GM12878 (cell line): ENCODE measurements around the gene NINJ1. TPM values are rescaled to one million over a fixed set of nuclear protein-coding genes. Genes with fewer than 3 reads are reported as not detected.

Source experiments
- ATAC-seq: fragments of 200-7000 bp; cut with Tn5 transposase; 3 replicates; pipeline ENCODE4 v1.9.1; 2020; ENCODE audit warnings: mild to moderate bottlenecking, moderate library complexity
- BruUV-seq: library from RNA; stranded (reverse); fragments of 400-500 nt; replicated peaks from 2 replicates; lab custom pipeline; 2021; lab: Mats Ljungman, UMichigan
- CTCF ChIA-PET: fragments of 300-600 bp; sonication (Branson Sonifier 250); formaldehyde crosslinking; extraction: SDS; loops from one replicate; lab custom pipeline; 2021; ENCODE audit warnings: inconsistent platforms; lab: Yijun Ruan, JAX
- POLR2A ChIA-PET: fragments of 350-600 bp; formaldehyde crosslinking; extraction: SDS; loops from one replicate; lab custom pipeline; 2021; ENCODE audit warnings: inconsistent platforms; lab: Charles Lee
- RAD21 ChIA-PET: fragments of 300-600 bp; sonication (Branson Sonifier 250); formaldehyde crosslinking; loops from one replicate; lab custom pipeline; 2023; ENCODE audit warnings: antibody characterized with exemption; ENCODE audit not compliant: unreplicated experiment; lab: Charles Lee
- SMC1A ChIA-PET: fragments of 300-600 bp; sonication (Branson Sonifier 250); formaldehyde crosslinking; loops from one replicate; lab custom pipeline; 2023; ENCODE audit not compliant: unreplicated experiment, uncharacterized antibody; lab: Charles Lee
- DNase-seq: peaks from one replicate; pipeline ENCODE4 v3.0.0-alpha.2; 2011; ENCODE audit warnings: low read depth, low spot score
- FAIRE-seq: peaks from 3 replicates; lab custom pipeline; 2011; peaks lifted over from hg19 to GRCh38; lab: Jason Lieb, UNC
- H2AFZ ChIP-seq: 2 replicates; pipeline ENCODE4 v1.6.0; 2011; ENCODE audit warnings: low read depth, low read length, control low read depth; ENCODE audit not compliant: control insufficient read depth
- H3K27ac ChIP-seq: 2 replicates; pipeline ENCODE4 v1.5.1; 2011; ENCODE audit warnings: control low read depth; ENCODE audit not compliant: control insufficient read depth, insufficient read depth
- H3K27me3 ChIP-seq, 2 experiments: replicated peaks in 1 of 2; 2 replicates each; pipeline versions ENCODE4 v1.6.0 to v1.6.1; 2011; ENCODE audit warnings: low read length in 1 of 2; ENCODE audit not compliant: control insufficient read depth in 2 of 2, insufficient read depth in 2 of 2
- H3K36me3 ChIP-seq, 2 experiments: 2 replicates each; pipeline ENCODE4 v1.5.1; 2011; ENCODE audit warnings: low read length in 1 of 2; ENCODE audit not compliant: control insufficient read depth in 2 of 2, insufficient read depth in 2 of 2
- H3K4me1 ChIP-seq: 2 replicates; pipeline ENCODE4 v1.6.1; 2011; ENCODE audit warnings: mild to moderate bottlenecking, low read length, moderate library complexity, mixed read lengths; ENCODE audit not compliant: control insufficient read depth, insufficient read depth
- H3K4me2 ChIP-seq: 2 replicates; pipeline ENCODE4 v1.6.0; 2011; ENCODE audit warnings: control low read depth; ENCODE audit not compliant: control insufficient read depth, insufficient read depth
- H3K4me3 ChIP-seq: fragments of 200-600 bp; sonication (generic); 2 replicates; pipeline ENCODE4 v1.5.1; 2016
- H3K79me2 ChIP-seq: 2 replicates; pipeline ENCODE4 v1.6.0; 2011; ENCODE audit warnings: low read length; ENCODE audit not compliant: control insufficient read depth, insufficient read depth
- H3K9ac ChIP-seq: 2 replicates; pipeline ENCODE4 v1.8.0; 2011; ENCODE audit warnings: low read length, control low read depth, mixed read lengths; ENCODE audit not compliant: control insufficient read depth, insufficient read depth
- H3K9me3 ChIP-seq: replicated peaks from 3 replicates; pipeline ENCODE4 v1.5.1; 2011; ENCODE audit warnings: mild to moderate bottlenecking, low read length; ENCODE audit not compliant: control insufficient read depth, insufficient read depth
- H4K20me1 ChIP-seq: 2 replicates; pipeline ENCODE4 v1.6.0; 2011; ENCODE audit not compliant: control insufficient read depth, insufficient read depth
- GABPA ChIP-seq: IDR thresholded peaks from 2 replicates; pipeline ENCODE4 v1.6.1; 2014; ENCODE audit warnings: antibody characterized with exemption, low read depth, mild to moderate bottlenecking, inconsistent platforms
- HCFC1 ChIP-seq: fragments of 150-350 bp; IDR thresholded peaks from 2 replicates; pipeline ENCODE4 v1.6.1; 2014; ENCODE audit warnings: low read length
- KLF5 ChIP-seq: fragments of 450-650 bp; IDR thresholded peaks from 2 replicates; pipeline ENCODE4 v1.6.1; 2014; ENCODE audit warnings: mild to moderate bottlenecking; ENCODE audit not compliant: partially characterized antibody
- MTA3 ChIP-seq: IDR thresholded peaks from 2 replicates; pipeline ENCODE4 v1.6.1; 2012; ENCODE audit warnings: low read length, inconsistent platforms, borderline replicate concordance
- SMAD5 ChIP-seq: IDR thresholded peaks from 2 replicates; pipeline ENCODE4 v1.6.1; 2016; ENCODE audit warnings: antibody characterized with exemption, low read depth
- SPI1 ChIP-seq: IDR thresholded peaks from 2 replicates; pipeline ENCODE4 v1.6.1; 2011; ENCODE audit warnings: low read depth, mild to moderate bottlenecking, low read length, moderate library complexity, borderline replicate concordance; ENCODE audit not compliant: insufficient read depth
- WGBS: methylation state at CpG from one replicate; pipeline ENCODE4 v1.1.6; 2016; ENCODE audit warnings: low lambda C conversion rate; ENCODE audit not compliant: insufficient replicate concordance, insufficient coverage; ENCODE audit errors: missing lambda C conversion rate; 5-methylcytosine and 5-hydroxymethylcytosine counted together
- in situ Hi-C: fragments of 300-500 bp; cut with MboI; formaldehyde crosslinking; loops from 9 replicates; pipeline ENCODE4 v1.14.3; 2018; ENCODE audit warnings: mixed read lengths
- intact Hi-C: fragments of 100-400 bp; cut with micrococcal nuclease; formaldehyde crosslinking; loops from one replicate; pipeline ENCODE4 v1.14.2; 2022; ENCODE audit not compliant: unreplicated experiment
- polyA plus RNA-seq, 11 experiments: library from polyadenylated mRNA; depleted of rRNA in 4 of 11; unstranded in 6 of 11; stranded (reverse) in 5 of 11; fragments of >200 nt; fragmentation: Nextera tagmentation in 4 of 11; fragmentation: Illumina TruSeq in 1 of 11; extraction: Ambion mirVana in 4 of 11; extraction: Trizol in 1 of 11; gene quantifications; 1 replicate in 1 of 11; 2 replicates in 10 of 11; pipeline versions ENCODE4 v1.2.1 to v1.2.3, GENCODE V29; 2011 to 2016; ENCODE audit warnings: inconsistent platforms in 2 of 11, missing spikeins in 2 of 11, low read depth in 1 of 11
- total RNA-seq, 4 experiments: library from RNA; depleted of rRNA in 3 of 4; stranded (reverse); fragments of >200 nt in 3 of 4; fragmentation: Illumina TruSeq in 1 of 4; extraction: Trizol in 1 of 4; gene quantifications; 2 replicates each; pipeline versions ENCODE4 v1.2.1 to v1.2.3, GENCODE V29; 2013 to 2021
- TF ChIP-seq, protein P1 (sequence below): fragments of 450-650 bp; IDR thresholded peaks from 2 replicates; pipeline ENCODE4 v1.6.1; 2014; ENCODE audit warnings: mild to moderate bottlenecking
- TF ChIP-seq, protein P2 (sequence below): IDR thresholded peaks from 2 replicates; pipeline ENCODE4 v1.6.1; 2012; ENCODE audit warnings: low read depth, low read length, improper control_type of control experiment
- TF ChIP-seq, protein P3 (sequence below): fragments of 450-650 bp; IDR thresholded peaks from 2 replicates; pipeline ENCODE4 v1.6.1; 2017; ENCODE audit warnings: borderline replicate concordance
- TF ChIP-seq, protein P4 (sequence below): IDR thresholded peaks from 2 replicates; pipeline ENCODE4 v1.6.1; 2011; ENCODE audit warnings: low read depth, low read length, improper control_type of control experiment, borderline replicate concordance

NINJ1 gene
- total and polyA plus RNA-seq, 10 of the 15 experiments (the other 5 are each of a cell fraction or from before 2014, with no cell fraction given), result 0.64 to 33.5 (median 17.1) TPM

DNA sequence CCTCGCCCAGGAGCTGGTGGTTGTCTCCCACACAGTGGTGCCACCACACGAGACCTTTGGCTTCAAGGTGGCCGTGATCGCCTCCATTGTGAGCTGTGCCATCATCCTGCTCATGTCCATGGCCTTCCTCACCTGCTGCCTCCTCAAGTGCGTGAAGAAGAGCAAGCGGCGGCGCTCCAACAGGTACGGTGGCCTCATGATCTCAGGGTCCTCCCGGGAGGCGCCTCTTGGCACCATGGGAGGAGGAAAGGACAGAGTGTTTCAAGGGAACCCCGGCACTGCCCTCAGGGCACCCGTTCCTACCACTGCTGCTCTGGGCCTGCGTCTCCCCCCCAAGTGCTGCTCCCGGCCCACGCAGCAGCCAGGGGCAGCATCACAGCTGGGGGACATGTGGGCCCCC is 56.2 kb downstream of the NINJ1 start (continued):
- TF ChIP-seq, protein P1, sequence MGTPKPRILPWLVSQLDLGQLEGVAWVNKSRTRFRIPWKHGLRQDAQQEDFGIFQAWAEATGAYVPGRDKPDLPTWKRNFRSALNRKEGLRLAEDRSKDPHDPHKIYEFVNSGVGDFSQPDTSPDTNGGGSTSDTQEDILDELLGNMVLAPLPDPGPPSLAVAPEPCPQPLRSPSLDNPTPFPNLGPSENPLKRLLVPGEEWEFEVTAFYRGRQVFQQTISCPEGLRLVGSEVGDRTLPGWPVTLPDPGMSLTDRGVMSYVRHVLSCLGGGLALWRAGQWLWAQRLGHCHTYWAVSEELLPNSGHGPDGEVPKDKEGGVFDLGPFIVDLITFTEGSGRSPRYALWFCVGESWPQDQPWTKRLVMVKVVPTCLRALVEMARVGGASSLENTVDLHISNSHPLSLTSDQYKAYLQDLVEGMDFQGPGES, result no peak
- TF ChIP-seq KLF5, result no peak
- no peak for TF ChIP-seq SPI1
- TF ChIP-seq, protein P2, sequence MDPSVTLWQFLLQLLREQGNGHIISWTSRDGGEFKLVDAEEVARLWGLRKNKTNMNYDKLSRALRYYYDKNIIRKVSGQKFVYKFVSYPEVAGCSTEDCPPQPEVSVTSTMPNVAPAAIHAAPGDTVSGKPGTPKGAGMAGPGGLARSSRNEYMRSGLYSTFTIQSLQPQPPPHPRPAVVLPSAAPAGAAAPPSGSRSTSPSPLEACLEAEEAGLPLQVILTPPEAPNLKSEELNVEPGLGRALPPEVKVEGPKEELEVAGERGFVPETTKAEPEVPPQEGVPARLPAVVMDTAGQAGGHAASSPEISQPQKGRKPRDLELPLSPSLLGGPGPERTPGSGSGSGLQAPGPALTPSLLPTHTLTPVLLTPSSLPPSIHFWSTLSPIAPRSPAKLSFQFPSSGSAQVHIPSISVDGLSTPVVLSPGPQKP, result no peak

DNA sequence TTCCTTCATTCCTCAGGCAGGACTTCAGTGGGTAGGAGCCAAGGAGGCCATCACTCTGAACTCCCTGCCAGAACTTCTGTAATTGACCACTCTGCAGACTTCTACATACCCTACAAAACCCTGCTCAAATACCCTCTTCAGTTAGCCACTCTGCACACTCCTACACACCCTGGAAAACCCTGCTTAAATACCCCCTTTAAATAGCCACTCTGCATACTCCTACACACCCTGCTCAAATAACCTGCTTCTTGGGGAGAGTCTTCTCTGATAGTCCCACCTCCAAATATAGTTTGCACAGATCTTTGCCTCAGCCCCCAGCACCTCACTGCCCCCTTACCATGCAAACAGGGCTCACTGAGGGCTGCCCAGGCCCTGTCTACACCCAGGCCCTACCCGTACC is 56.7 kb downstream of the NINJ1 start:
- intact Hi-C loops (no loop called here), in situ Hi-C loops (no loop called here)
- ChIA-PET RAD21 (no interaction called here), POLR2A (no interaction called here), SMC1A (interaction anchor here (1.5 kb wide), 1 partner anchor 9 kb away, joined by 4 read pairs; no protein-coding TSS in a partner anchor), CTCF (no interaction called here)
- Histone ChIP-seq H3K9ac (no peak overlapping the region), H3K9me3 (no peaks in the 10 kb centered on the region), H3K4me1 (no peaks in the 10 kb centered on the region), H3K27me3 (no peaks in the 10 kb centered on the region), H3K4me3 (no peak overlapping the region), H2AFZ (no peak overlapping the region), H3K27ac (no peak overlapping the region), H3K36me3 (peaks cover 4 to 7% of the 10 kb centered on the region in 2 experiments; a peak in 3 of 4 replicates), H4K20me1 (no peaks in the 10 kb centered on the region), H3K79me2 (no peaks in the 10 kb centered on the region), H3K4me2 (no peak overlapping the region)
- no TSS peak for BruUV-seq
- no peak for ATAC-seq
- 100% methylated on average over 1 of the region's 1 CpG for WGBS
- FAIRE-seq, result no peak
- no peak for DNase-seq
- TF ChIP-seq HCFC1 (no peak), SMAD5 (no peak), MTA3 (no peak), GABPA (no peak)
- TF ChIP-seq, protein P3, sequence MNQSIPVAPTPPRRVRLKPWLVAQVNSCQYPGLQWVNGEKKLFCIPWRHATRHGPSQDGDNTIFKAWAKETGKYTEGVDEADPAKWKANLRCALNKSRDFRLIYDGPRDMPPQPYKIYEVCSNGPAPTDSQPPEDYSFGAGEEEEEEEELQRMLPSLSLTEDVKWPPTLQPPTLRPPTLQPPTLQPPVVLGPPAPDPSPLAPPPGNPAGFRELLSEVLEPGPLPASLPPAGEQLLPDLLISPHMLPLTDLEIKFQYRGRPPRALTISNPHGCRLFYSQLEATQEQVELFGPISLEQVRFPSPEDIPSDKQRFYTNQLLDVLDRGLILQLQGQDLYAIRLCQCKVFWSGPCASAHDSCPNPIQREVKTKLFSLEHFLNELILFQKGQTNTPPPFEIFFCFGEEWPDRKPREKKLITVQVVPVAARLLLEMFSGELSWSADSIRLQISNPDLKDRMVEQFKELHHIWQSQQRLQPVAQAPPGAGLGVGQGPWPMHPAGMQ, result no peak
- TF ChIP-seq, protein P4, sequence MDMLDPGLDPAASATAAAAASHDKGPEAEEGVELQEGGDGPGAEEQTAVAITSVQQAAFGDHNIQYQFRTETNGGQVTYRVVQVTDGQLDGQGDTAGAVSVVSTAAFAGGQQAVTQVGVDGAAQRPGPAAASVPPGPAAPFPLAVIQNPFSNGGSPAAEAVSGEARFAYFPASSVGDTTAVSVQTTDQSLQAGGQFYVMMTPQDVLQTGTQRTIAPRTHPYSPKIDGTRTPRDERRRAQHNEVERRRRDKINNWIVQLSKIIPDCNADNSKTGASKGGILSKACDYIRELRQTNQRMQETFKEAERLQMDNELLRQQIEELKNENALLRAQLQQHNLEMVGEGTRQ, result no peak
